ENCODE data around the gene ZSWIM6.

ZSWIM6 gene

DNA sequence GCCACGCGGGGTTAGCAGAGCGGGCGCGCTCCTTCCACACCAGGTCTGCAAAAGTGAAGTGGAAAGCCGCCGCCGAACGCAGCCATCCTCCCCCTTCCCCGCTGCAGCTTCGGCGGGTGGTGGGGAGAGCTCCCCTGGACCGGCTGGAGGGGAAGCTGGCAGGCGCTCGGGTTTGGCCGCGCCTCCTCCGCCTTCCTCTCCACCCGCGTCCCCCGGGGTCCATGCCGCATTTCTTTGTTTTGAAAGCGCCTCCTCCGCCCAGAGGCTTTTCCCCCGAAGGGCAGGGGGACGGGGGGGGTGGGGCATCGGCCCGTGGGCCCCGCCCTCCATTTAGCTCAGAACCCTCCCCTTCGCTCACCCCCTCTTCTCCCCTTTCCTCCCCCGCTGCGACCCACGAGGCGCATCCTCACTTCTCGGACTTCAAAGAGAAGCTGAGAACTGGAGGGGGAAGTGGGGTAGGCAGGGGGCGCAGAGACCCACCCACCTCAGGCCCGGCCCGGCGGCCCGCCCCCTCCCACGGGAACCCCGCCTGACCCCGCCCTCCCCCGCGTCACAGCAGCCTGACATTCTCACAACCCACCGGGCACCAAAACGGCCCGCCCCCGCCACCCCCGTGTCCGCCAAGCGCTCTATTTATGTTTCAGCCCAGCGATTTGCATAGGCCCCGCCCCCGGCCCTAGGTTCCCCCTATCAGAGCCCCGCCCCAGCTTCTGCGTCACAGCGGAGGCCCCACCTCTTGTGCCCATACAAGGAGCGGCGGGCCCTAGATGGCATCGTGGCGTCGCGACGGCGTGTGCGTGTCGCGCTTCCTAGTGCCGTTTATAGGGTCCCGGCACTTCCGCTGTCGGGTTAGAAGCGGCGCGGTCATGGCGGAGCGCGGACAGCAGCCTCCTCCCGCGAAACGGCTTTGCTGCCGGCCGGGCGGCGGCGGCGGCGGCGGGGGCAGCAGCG lies at the start of gene ZSWIM6:
TSS of gene ZSWIM6 (plus strand) at position 852 of the 951 bp plus-strand sequence. CDS start at position 867, 15 bp downstream.
- in situ Hi-C loops (cut with MboI; ENCODE audit: low sequenced_read_pairs), result no loop called here

DNA sequence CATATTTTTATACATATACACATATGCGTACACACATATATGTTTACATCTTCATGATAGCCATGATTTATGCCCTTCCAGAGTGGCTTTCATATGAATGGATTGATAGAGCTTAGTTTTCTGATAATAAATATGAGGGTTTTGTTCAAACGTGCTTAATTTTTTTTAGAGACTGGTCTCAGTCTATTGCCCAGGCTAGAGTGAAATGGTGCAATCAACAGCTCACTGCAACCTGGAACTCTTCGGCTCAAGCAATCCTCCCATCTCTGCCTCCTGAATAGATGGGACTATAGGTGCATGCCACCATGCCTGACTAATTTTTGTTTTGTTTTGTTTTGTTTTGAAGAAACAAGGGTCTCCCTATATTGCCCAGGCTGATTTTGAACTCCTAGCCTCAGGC lies 48.6 kb upstream of the ZSWIM6 start:
- in situ Hi-C loops (cut with MboI; ENCODE audit: low sequenced_read_pairs), result no loop called here

DNA sequence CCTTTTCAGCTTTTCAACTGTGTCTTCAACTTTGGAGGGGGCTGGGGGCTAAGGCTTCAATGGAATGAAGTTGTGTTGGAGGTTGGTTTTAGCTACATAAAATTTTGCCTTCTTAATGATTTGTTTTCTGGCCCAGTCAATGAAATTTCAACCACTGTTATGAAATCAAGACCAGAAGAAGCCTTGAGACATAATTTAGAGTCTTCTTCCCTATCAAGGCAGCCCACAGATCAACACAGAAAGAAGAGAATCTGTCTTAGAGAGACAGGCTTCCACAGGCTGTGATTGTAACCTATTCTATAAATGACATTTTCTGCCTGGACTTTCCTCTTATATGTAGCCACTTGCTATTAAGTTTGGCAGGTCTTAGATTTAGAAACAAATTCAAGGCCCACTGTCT lies 46.5 kb upstream of the ZSWIM6 start:
- in situ Hi-C loops (cut with MboI; ENCODE audit: low sequenced_read_pairs), result no loop called here

DNA sequence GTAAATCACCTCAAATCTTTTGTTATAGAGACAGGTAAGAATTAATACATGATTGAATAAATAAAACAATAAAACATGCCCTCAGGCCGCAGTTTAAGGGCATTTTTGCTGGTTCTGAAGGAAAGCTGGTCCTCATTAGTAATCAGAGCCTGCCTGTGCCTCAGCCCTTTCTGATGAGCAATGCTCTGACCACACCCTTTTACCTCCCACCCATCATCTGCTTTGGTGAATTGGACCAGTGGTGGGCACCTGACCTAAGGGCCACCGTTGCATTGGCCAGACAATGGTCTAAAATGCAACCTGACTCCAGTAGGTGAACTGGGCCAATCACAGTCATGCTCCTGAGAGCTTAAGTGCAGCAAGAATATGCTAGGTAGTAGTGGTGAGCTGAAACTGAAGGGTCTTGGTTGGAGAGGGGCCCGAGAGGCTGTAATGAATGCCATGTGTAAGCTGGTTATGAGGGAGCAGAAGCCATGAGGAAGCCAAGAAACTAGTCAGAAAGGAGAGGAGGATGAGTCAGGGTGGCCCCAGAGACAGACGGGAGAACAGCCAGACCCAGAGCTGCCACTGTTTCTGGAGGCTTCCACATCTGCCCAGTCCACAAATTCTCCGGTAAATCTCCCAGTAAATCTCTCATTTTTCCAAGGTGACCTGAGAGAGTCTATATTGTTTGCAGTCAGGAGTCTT lies 45.5 kb upstream of the ZSWIM6 start:
- in situ Hi-C loops (cut with MboI; ENCODE audit: low sequenced_read_pairs), result no loop called here

DNA sequence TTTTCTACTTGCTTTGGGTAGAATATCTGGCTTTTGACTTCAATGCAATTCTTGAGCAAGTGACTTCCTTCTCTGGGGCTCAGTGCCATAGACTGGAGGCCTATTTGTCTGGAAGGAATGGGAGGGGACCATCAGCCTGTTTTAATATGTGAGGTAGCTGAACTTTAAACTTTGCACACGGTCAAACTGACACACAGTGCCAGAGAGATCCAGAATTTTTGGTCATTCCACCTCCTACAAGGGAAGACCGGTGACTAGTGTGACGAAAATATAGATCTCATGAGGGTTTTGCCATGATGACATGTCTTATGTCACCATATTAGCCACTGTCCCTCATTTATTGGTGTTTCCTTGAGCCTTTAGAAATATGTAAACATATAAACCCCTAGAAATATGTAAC lies 44.6 kb upstream of the ZSWIM6 start:
- in situ Hi-C loops (cut with MboI; ENCODE audit: low sequenced_read_pairs), result no loop called here

DNA sequence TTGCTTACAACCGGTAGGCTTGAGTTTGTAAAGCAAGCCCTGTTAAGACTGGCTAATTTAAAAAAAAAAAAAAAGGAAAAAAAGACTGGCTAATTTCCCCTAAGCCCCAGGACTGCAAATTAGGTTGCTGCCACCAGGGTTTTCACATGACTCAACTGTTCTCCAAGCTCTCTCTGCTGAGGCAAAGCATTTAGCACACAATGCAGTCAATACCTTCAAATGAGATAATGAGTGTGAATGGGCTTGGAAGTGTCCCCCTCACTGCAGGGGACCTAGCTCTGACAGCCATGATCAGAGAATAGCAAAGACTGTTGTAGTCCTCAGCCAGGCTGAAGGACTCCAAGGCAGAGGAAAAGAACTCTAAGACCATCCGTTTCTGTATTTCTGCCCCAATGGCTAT lies 42.8 kb upstream of the ZSWIM6 start:
- in situ Hi-C loops (cut with MboI; ENCODE audit: low sequenced_read_pairs), result no loop called here

DNA sequence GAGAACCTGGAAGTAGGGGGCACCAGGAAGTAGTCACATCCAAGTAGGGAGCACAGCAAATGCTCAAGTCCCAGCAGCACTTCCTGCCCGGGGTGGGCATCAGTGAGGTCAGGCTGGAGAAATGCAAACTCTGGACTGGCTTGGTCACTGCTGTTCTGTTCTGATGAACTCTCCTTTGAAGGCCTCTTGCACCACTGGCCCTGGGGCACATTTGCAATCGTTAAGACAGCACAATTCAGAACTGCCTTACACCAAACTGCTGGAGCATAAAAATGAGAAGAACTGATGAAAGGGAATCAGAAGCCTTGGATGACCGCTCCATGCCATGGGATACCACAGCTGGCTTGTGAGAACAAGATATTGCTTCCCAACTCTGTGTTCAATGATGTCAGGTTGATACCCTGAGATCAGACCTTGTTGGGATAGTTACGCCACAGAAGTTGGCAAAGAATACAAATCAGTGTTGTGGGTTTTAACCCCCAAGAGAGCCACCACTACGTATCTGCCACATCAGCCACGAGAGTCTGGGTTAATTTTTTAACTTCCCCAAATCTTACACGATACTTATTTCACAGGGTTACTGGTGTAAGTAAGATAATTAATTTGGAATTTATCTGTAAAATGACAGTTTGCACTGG lies 42.3 kb upstream of the ZSWIM6 start:
- in situ Hi-C loops (cut with MboI; ENCODE audit: low sequenced_read_pairs), result no loop called here

DNA sequence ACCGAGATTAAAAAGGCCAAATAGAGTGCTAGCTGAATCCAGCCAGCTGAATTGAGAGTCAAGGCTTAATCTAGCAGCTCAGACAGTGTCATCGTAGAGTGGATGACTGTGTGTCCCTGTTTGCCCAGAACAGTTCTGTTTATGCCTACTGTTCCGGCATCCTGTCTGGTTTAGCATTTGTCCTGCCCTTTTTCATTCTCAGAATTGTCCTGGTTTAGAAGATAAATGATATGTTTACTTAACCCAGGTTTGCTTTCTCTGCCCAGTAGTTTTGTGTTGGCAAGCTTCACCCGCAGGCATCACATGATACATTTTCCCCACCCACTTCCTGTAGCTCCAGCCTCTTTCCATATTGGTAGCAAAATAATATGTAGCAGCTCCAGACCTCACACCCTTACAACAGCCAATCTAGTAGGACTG lies 41.3 kb upstream of the ZSWIM6 start:
- in situ Hi-C loops (cut with MboI; ENCODE audit: low sequenced_read_pairs), result no loop called here

DNA sequence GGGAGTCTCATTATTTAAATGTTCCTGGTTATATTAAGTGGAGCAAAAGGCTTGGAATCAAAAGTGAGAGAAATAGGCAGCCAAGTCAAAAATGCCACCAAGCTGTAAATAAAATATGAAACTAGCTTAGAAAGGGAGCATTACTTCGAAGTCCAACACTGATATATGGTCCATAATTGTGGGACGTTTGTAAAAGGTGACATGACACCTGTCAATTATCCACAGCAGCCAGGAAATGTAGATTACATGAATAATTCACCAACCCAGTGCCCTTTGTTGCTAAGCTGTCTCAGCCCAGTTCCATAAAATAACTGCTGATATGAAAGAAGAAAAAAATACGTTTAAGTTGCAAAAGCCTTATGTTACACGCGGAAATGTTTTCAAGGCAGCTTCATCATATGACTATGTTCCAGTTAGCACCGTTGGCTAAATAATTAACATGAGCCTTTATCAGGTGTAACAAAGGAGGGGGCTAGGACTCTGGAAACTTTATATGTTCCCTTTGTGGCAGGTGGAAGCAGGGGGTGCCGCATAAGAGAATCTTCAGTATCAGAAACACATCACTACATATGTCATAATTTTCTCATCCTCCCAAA lies 39.9 kb upstream of the ZSWIM6 start:
- in situ Hi-C loops (cut with MboI; ENCODE audit: low sequenced_read_pairs), result no loop called here

DNA sequence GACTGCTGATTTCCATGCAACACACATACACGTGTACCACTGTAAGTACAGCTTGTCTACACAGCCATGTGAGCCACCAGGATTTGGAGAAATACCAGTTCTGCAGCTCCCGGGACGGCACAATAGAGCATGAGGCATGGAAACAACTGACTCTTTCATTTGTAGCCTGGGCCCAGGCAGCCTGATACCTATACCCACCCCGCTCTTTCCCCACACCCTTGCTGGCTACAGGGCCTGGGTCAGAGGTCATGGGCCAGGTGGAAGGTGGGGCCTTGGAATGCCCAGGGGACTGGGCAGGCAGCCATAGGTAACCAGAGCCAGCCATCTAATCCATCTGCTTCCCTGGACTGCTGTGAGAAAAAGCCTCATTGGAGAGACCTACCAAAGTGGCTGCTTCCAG lies 39.0 kb upstream of the ZSWIM6 start:
- in situ Hi-C loops (cut with MboI; ENCODE audit: low sequenced_read_pairs), result no loop called here

DNA sequence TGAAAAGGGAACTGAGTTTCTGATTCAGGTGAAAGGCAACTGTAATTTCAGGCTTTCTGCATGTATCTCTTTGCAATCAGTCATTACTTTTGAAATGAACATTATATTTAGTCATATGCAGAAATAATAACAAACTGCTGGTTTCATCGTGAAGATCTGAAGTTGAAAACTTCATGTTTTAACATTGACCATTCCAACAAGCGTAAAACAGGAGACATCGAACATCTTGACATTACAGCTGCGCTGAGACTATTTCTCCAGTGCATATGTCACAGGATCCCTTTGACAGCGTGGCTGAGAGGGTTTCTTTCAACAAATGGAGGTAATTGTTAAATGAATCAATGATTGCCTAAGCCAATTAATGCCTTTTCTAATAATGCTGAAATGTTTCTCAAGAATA lies 38.2 kb upstream of the ZSWIM6 start:
- in situ Hi-C loops (cut with MboI; ENCODE audit: low sequenced_read_pairs), result no loop called here

DNA sequence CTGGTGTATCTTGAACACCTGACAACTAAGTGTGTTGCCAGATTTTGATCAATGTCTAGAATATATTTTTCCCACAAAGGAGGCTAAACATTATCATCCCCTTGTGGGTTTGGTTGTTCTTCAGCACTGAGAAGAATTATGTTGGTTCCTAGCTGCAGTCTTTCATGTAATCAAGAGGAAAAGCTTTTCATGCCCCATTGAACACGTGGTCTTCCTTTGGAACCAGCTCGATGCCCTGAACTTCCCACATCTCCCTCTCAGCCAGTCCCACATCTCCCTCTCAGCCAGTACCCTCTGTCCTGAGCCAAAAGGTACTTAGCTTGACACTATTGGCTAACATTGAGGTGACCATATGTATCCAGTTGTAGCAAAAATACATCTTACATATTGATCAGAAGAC lies 36.7 kb upstream of the ZSWIM6 start:
- in situ Hi-C loops (cut with MboI; ENCODE audit: low sequenced_read_pairs), result no loop called here

DNA sequence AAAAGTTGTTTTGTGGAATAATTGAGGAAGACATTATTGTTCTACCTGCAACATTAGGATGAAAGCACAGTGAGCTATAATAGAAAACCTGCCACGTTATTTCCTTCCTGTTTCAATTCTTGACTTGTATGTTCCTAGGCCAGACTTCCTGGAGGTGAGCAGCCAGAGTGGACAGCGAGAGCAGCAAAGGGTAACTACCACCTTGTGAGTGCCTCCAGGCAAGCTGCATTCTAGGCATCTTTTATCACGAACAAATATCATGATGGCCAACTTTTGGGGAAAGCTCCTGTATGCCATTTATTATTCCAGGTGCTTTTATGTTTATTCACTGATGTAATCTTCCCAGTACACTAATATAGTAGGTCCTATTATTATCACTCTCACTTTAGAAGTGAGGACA lies 34.0 kb upstream of the ZSWIM6 start:
- in situ Hi-C loops (cut with MboI; ENCODE audit: low sequenced_read_pairs), result no loop called here

DNA sequence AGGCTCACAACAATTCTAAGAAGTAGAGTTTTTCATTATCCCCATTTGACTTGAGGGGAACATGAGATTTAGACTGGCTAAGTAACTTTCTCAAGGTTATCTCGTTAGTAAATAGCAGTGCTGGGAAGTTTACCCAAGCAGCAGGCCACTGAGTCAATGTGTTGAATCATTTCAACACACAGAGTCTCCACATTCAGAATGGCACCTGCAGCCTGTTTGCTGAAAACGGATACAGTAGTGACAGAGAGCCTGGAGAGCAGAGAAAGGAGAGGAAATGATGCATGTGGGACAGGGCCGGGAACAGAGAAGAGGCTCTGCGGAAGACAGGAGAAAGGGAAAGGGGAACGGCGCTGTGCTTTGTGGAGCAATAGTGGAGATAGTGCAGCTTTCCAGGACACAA lies 33.5 kb upstream of the ZSWIM6 start:
- in situ Hi-C loops (cut with MboI; ENCODE audit: low sequenced_read_pairs), result no loop called here

DNA sequence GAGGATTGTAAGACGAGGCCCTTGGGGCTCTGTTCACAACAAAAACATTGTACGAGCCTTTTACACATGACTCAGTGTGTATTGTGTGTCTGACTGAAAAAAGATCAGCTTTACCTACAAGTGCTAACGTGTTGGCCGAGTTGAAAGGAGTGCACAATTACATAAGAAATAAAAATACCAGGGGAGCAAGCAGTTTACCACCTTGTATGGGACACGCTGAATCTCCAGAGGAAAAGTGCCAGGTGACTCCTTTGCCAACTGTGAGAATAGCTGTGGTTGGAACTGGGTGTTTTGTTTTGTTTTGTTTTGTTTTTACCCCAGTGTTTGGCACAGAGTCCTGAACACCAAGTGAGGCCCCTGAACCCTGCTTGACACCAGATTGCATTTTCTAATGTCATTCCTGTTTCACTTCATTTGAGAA lies 32.8 kb upstream of the ZSWIM6 start:
- in situ Hi-C loops (cut with MboI; ENCODE audit: low sequenced_read_pairs), result no loop called here

DNA sequence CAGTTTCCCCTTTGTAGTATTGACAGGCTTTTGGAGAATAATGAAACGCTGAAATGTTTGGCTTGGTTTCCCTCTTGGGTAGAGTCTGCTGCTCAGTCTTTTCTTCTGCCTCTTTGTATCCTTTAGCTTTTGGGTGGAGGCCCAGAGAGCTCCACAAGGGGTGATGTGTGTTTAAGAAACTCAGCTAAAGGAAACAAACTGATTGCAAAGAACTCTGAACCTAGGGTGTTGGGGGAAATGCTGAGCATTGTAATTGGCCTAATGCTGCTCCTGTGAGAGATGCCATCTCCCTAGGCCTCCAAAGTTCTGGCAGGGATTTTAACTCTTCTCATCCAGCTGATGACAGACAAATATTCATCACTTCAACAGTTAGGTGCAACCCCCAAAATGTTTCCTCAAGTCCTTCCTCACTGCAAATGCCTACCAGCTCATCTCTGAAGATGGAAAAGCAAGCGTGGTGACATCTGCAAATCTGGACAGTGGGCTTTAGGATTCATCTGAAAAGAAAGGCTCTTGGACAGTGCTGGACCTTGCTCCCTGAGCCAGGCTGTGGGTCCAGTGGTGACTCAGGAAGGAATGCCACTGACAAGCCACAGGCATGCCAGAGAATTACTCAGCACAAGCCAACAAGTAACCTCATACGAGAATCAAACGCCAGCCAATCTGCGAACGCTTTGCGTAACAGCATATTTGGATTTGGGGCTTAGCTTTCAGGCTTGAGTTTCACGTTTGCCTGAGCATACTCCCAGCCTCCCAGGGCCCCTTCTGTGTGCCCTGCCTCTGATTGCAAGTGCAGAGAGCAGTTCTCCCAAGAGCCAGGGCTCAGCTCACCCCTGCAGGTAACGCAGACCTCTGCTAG lies 30.5 kb upstream of the ZSWIM6 start:
- in situ Hi-C loops (cut with MboI; ENCODE audit: low sequenced_read_pairs), result no loop called here

DNA sequence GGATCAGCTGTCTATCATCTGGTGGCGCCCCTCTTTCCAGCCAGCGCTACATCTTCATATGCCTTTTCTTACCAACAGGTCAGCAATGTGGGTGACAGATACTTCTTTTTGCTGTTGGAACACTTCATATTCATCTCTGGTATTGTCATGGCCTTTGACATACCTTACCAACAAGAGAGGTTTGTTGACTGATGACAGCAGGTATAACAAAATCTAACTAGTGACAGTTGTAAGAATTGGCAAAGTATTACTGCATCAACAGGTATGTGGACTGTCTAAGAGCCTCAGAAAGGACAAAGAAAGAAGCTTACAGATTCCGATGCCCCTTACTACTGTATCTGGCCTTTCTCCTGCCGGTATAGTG lies 29.9 kb upstream of the ZSWIM6 start:
- in situ Hi-C loops (cut with MboI; ENCODE audit: low sequenced_read_pairs), result no loop called here

DNA sequence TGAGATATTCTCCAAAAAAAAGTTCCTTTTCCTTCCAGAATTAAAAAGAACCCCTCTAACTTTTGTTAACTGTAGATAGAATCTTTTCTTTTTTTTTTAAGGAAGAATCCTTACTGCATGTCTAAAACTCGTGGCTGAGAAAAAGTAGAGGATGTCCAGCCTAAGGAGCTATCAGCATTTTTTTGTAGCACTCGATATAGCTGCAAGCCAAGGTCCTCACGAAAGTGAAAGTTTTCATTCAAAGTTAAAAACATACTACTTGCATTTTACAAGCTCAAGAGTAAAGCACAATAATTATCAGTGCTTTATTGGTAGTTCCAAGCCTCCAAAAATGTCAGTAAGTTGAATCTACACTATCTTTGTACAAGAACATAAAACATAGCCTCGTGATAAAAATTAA lies 28.7 kb upstream of the ZSWIM6 start:
- in situ Hi-C loops (cut with MboI; ENCODE audit: low sequenced_read_pairs), result no loop called here

DNA sequence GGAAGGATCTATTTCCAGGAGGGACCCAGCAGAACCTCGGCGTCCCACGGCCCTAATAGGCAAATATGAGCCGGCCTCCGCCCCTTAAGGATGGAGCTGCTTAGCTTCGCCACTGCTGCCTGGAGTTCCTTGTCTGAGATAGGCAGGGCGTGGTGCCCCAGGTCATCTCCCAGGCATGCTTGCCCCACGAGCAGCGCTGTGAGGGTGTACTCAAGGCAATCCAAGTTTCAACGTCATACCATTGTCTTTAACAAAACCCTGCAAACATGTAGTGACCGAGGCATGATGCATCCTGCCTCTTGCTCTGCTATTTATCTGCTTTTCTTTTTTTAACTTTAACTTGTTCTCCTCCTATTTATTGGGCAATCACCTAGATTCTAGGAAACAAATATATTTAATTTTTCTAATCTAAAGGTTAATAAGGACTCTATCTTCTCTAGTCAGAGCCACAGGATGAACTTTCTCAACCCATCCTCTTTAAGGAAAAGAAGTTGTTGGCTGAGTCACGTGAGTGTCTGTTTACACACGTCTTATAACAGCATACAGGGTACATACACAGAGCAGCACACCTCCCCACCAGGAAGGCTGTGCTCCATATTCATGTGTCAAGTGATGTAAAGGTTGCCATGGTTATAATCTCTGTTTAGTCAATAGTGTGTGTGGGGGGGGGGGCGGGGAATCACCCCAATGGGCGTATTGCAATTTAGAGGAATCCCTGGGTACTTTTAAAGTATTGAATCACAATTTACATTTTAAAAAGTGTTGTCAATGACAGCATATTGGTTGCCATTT lies 27.3 kb upstream of the ZSWIM6 start:
- in situ Hi-C loops (cut with MboI; ENCODE audit: low sequenced_read_pairs), result no loop called here

Data from HL-60/S4 (cell line).